Measurements from ENCODE around the gene RNF150.
"Not testable (repeated sequence)": the region's sequence is repeated elsewhere in the genome, so short reads cannot be mapped to it uniquely, and the experiment has no call there.

The RNF150 gene

GRCh38 chr4:141133146-141133998 lies at the start of gene RNF150:
Gene RNF150 (minus strand): TSS chr4:141133469.
- peak; percentile 67 to 85 (median 67) for DNase-seq

- DNase-seq: no peak
Measured at GRCh38 chr4:141180991-141181761, 47.9 kb upstream of the RNF150 start.

DNA sequence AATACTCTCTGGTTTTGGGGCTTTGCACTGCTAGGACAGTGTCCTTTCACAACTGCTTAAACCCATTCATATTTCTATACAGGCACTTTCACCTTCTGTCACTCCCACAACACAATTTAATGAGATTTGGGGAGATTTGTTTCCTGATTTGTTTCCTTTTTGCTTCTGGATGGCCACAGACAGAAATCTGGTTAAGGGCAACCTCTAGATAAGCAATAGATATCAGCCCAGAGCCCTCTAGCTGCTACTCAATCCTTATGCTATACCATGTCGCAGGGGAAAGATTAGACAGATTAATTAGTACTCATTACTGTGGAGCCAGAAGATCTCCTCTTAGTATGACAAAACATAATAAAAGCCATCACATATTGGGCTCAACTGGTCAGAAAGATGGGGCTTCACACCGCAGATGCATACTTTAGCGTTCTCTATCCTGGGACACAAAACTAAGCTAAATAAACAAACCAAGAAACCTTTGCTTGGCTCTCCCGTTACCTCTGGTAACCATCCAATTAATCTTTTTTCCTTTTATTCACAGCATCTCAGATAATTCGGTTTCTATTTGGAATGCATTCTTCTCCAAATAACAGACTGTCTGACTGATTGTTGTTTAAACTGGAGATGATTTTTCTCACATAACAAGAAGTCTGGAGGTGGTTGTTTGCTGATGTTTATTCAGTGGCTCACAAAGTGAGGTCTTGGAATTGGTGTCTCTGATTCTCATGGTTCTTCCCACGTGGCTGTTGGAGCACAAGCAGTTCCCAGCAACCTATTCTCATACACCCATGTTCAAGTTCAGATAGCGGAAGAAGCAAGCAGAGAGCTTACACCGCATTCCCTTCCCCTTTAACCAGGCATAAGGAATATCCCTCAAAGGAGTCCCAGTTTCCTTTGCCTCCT lies 46.5 kb upstream of the RNF150 start:
- no peak for DNase-seq

DNA sequence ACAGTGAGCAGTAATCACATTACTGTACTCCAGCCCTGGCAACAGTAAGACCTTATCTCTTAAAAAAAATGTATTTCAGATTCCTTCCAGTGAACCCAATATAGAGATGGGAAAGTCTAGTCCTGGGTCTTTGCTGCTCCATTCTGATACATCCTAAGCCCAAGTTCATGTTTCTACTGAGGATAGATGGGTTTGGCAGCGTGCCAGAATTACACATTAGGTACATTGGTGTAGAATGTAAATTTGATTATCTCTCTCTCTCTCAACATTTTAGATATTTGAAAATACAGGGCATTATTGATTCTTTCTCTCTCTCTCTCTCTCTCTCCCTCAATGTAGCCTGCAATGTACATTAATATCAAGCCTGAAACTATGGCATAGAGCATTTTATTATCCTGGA lies 43.9 kb upstream of the RNF150 start:
- no peak for DNase-seq

- DNase-seq: peak in 1 of 3 donors; percentile 15
Measured at GRCh38 chr4:141174457-141174856, 41.2 kb upstream of the RNF150 start.

DNA sequence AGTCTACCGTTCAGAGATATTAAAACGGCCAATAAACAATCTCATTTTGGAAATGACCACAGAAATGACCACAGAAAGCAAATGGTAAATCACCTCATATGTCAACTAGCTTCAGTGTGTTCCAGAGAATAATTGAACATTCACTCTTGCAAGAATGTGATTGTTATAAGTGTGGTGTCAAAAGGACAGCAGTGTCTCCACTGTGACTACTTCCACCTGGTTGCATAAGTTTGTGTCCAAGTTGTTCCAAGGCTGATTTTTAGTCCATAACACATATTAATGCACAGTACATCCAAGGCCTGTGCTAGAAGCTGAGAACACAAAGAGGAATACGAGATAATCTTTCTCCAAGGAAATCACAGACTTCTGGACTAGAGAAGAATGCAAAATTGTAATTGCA lies 37.4 kb upstream of the RNF150 start:
- no peak for DNase-seq

DNA sequence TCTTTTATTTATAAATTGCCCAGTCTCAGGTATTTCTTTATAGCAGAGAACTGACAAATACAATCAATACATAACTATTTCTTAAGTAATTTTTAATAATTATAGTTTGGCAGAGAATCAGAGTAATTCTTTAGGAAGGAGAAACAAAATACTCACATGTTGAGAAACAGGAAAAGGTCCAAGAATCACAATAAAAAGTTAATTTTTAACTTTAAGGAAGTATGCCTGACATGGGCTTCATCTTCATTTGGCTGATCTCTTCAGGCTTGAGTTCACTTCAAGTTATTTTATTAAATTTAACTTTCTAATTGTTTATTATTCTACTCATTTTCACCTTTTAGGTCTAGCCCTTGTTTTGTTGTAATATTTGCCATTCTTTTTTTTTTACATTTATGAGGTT lies 36.1 kb upstream of the RNF150 start:
- DNase-seq: no peak

- DNase-seq: not testable (repeated sequence)
Measured at GRCh38 chr4:141165001-141165400, 31.7 kb upstream of the RNF150 start.

DNA sequence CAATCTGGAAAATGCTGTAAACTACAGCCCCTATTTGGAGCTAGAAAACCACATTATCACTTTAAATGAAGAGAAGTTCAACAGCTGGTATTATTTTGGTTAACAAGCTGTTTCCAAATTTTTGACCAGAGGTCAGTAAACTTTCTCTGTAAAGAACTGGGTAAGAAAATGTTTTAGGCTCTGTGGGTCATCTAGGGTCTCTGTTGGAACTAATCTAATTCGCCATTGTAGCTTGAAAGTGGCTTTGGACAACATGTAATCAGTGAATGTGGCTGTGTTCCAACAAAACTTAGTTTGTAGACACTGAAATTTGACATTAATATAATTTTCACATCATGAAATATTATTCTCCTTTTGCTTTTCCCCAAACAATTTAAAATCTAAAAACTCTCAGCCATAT lies 25.8 kb upstream of the RNF150 start:
- no peak for DNase-seq

- DNase-seq: peak; percentile 48 to 76 (median 69)
Measured at GRCh38 chr4:141158219-141158618, 24.9 kb upstream of the RNF150 start.

- DNase-seq: no peak
Measured at GRCh38 chr4:141155586-141155985, 22.3 kb upstream of the RNF150 start.

DNA sequence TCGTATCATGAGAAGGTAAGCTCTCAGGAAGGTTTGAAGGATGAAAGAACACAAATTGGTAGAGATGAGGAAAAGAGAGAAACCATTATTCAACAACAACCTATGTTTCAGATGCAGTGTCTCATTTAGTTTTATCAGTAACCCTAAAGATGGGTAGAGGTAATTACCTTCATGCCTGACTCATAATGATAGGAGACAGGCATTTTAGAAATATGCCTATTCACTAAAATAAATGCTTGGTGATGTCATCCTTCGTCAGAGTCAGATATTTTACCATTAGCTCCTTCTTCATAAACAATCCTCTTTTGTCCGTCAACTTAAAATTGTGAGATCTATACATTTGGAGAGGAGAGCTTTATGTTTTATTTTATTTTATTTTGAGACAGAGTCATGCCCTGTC lies 21.5 kb upstream of the RNF150 start:
- DNase-seq: no peak

- no peak for DNase-seq
Measured at GRCh38 chr4:141153751-141154510, 20.7 kb upstream of the RNF150 start.

- no peak for DNase-seq
Measured at GRCh38 chr4:141144207-141144606, 10.9 kb upstream of the RNF150 start.

DNA sequence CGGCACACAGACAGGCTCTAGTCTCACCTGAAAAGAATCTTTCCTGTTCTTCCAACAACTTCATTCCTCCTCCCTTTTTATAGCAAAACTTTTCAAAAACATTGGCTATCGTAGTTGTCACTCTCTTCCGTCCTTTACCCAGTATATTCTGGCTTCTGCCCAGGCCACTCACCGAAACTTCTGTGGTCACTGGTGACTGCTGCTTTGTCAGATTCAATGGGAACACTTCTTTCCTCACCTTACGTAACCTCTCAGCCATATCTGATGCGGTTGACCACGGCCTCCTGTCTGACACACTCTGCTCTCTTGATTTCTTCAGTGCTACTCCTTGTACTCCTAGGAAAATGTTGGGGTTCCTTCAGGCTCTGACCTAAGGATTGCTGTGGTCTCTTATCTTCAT lies 9.2 kb upstream of the RNF150 start:
- peak in 1 of 3 donors; percentile 16 for DNase-seq

DNA sequence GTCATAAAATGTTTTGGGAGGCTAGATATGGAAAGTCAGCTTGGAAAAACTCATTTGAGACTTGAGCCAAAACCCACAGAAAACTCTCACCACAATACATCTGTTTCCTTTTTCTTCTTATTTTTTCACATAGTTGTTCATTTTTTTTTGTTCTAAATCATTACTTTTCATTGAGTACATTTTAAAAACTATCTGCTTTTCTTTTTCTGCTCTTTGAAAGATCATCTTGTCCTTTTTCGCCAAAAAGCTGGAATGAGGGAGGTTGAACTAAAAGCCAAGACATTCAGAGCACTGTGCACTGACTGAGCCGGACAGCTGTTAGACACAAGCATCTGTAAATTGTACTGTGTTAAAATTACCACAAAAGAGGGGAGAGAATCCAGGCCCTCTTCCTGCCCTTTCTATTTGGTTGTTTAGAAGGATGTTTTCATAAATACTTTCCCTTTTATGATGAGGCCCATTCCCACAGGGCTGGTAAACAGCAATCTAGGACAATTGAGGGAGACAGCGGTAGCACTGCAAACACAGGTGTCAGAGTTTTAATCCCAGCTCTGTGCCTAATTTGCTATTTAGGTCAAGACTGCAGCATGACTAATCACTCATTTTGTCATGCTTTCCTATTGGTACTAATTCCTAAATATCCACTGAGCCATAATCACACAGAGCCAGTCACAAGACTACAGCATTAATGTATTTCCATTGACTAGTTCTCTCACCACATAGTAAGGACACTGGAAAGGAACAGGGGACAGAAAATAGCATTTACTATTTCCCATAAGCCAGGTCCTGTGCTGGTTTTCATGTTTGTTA lies 7.3 kb upstream of the RNF150 start:
- no peak for DNase-seq

- DNase-seq: peak in 1 of 3 donors; percentile 14
Measured at GRCh38 chr4:141133999-141134995, 1.0 kb upstream of the RNF150 start.

DNA sequence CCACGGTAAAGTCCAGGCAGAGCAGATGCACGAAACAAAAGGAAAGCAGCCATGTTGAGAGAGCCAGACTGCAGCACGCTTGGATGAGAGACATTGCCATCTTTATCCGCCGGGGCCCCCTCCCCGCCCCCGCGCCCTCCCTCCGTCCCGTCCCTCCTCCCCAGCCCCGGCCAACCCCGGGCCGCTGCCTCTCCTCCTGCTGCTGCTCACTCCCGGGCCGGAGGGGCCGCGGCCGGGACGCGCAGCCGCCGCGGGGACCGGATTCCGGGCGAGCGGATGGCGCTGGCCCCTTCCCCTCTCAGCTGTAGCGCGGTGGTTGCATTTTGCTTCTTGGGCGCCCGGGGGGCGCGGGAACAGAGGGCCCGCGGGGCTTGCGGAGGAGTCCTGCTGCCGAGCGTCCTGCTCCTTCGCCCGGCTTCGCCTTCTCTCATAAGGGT lies 542 bp downstream of the RNF150 start:
- DNase-seq: peak in 2 of 3 donors; percentile 5 to 45

DNA sequence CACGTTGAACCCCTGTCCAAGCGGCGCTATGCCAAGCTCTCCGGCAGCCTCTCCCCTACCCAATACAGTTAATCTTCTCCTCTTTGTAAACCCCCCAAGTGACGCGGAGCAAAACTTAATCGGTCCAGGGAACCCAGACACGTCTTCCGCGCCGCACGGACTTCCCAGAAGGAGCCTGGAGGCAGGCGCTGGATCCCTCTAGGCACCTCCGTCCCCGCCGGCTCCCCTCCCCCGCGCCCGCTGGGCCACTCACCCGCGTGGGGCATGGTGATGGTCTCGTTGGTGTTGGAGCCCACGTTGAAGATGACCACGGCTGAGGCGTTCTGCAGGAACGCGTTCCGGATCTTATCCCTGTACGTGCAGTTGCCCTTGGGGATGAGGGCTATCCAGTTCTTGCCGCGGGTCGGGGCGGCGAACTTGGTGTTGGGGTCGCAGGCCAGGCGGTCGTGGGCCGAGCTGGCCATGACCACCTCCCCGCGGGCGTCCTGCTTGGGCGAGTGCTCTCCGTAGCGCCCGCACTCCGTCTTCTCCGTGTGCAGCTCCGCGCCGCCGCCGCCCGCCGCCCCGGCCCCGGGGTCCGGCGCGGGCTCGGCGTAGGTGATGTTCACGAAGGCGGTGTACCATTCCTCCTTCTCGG lies 1.1 kb downstream of the RNF150 start:
- peak in 2 of 3 donors; percentile 6 to 36 for DNase-seq

Measured in suppressor macrophage treated with lipopolysaccharide for 1 hour (primary cell).